ENCODE data around the gene SLC38A10.

Gene SLC38A10

DNA sequence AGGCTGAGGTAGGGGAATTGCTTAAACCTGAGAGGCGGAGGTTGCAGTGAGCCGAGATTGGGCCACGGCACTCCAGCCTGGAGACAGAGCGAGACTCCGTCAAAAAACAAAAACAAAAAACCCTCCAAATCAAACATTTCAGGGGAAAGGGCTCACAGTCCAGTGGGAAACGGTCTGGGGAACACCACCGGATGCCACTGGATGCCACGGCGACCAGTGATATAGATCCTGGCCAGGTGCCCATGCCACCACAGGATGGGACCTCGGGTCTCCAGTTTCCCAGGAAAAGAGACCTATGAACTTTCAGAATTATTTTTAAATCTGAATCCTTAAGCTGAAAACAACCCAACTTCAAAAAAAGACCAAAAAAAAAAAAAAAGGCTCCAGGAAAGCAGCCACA, 84.6 kb downstream of the SLC38A10 start:
- Histone ChIP-seq H4K8ac (ENCODE audit: low read depth, low read length) (no peak overlapping the region), H3K23ac (ENCODE audit: low read length) (no peak overlapping the region), H3K36me3 (ENCODE audit: control insufficient read depth in 1 of 2, insufficient read depth in 2 of 2, low read length in 2 of 2) (peaks cover 5 to 12% of the 10 kb centered on the region in 2 experiments), H3K4me1 (ENCODE audit: control insufficient read depth in 1 of 2, insufficient read depth in 2 of 2, low read length in 2 of 2) (no peaks in the 10 kb centered on the region), H3K27me3 (ENCODE audit: insufficient read depth, low read length) (no peaks in the 10 kb centered on the region), H3K9me3 (ENCODE audit: insufficient read depth, low read depth, low read length) (peaks cover 4% of the 10 kb centered on the region), H3K79me1 (ENCODE audit: low read length) (no peaks in the 10 kb centered on the region), H3K9ac (ENCODE audit: low read length) (no peak overlapping the region), H3K4me3 (ENCODE audit: low read depth, low read length) (no peak overlapping the region), H4K12ac (ENCODE audit: low read depth, low read length) (no peak overlapping the region), H3K27ac (ENCODE audit: low read depth, low read length) (no peak overlapping the region), H4K91ac (ENCODE audit: low read depth, low read length) (no peak overlapping the region), H2BK12ac (ENCODE audit: low read length) (no peak overlapping the region), H3K14ac (ENCODE audit: low read length) (no peak overlapping the region), H2AFZ (ENCODE audit: insufficient read depth, low read length, poor library complexity) (no peak overlapping the region), H2AK5ac (ENCODE audit: low read length) (no peak overlapping the region), H3K79me2 (ENCODE audit: control insufficient read depth, insufficient read depth, low read length, poor library complexity) (no peaks in the 10 kb centered on the region), H3K4me2 (ENCODE audit: low read length) (no peak overlapping the region), H3K4ac (ENCODE audit: low read depth, low read length) (no peak overlapping the region), H2BK120ac (ENCODE audit: insufficient read depth, low read length, poor library complexity) (no peak overlapping the region), H2BK5ac (ENCODE audit: low read depth, low read length, poor library complexity) (no peak overlapping the region), H3K18ac (ENCODE audit: low read length) (no peak overlapping the region)
- WGBS (ENCODE audit: extremely low coverage, insufficient coverage, insufficient read length) = no CpG with 5 or more reads among the region's 10 CpGs
- no peak for DNase-seq

DNA sequence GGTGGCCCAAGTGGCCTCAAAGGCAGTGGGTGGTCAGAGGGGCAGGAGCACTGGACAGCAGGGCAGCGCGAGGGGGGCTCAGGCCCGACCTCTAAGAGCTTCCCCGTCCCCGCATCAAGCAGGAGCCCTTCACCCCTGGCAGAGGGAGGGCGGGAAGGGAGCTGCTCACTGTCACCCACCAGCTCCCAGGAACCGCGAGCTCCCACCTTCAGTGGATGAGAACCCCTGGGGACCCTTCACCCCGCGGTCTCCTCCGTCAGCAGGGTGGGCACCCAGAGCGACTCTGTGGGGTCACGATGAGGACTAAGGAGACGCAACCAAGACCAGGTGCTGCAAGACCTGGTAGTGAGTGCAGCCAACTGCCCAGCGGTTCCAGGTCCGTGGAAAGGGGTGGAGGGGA, 86.0 kb downstream of the SLC38A10 start:
- Histone ChIP-seq H2BK120ac (ENCODE audit: insufficient read depth, low read length, poor library complexity) (no peak overlapping the region), H3K9me3 (ENCODE audit: insufficient read depth, low read depth, low read length) (peaks cover 4% of the 10 kb centered on the region), H2BK5ac (ENCODE audit: low read depth, low read length, poor library complexity) (no peak overlapping the region), H4K8ac (ENCODE audit: low read depth, low read length) (no peak overlapping the region), H3K27me3 (ENCODE audit: insufficient read depth, low read length) (no peaks in the 10 kb centered on the region), H2BK12ac (ENCODE audit: low read length) (no peak overlapping the region), H4K12ac (ENCODE audit: low read depth, low read length) (no peak overlapping the region), H3K14ac (ENCODE audit: low read length) (no peak overlapping the region), H2AK5ac (ENCODE audit: low read length) (no peak overlapping the region), H3K9ac (ENCODE audit: low read length) (no peak overlapping the region), H4K91ac (ENCODE audit: low read depth, low read length) (no peak overlapping the region), H3K79me2 (ENCODE audit: control insufficient read depth, insufficient read depth, low read length, poor library complexity) (no peaks in the 10 kb centered on the region), H3K4me1 (ENCODE audit: control insufficient read depth in 1 of 2, insufficient read depth in 2 of 2, low read length in 2 of 2) (no peaks in the 10 kb centered on the region), H3K79me1 (ENCODE audit: low read length) (no peaks in the 10 kb centered on the region), H3K18ac (ENCODE audit: low read length) (no peak overlapping the region), H3K27ac (ENCODE audit: low read depth, low read length) (no peak overlapping the region), H3K36me3 (ENCODE audit: control insufficient read depth in 1 of 2, insufficient read depth in 2 of 2, low read length in 2 of 2) (peaks cover 5 to 12% of the 10 kb centered on the region in 2 experiments), H2AFZ (ENCODE audit: insufficient read depth, low read length, poor library complexity) (no peak overlapping the region), H3K4me3 (ENCODE audit: low read depth, low read length) (no peak overlapping the region), H3K4me2 (ENCODE audit: low read length) (no peak overlapping the region), H3K23ac (ENCODE audit: low read length) (no peak overlapping the region), H3K4ac (ENCODE audit: low read depth, low read length) (no peak overlapping the region)
- WGBS (ENCODE audit: extremely low coverage, insufficient coverage, insufficient read length) = no CpG with 5 or more reads among the region's 16 CpGs
- no peak for DNase-seq

DNA sequence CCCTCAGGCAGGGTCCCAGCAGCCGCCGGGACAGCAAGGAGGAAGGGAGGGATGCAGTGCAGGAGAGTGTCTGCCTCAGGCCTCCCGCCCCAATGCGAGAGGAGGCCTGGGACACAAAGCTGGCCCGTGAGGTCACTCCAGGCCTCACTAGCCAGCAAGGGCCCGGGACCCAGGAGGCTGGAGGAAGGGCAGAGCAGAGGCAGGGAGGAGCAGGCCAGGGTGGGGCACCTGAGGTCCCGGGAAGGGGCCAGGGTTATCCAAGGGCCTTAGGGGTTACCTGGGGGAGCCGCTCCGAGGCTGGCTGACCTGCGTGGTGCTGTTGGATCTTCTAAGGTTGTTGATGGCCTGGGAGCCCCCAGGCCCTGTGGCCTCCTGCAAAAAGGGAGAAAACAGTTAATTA, 86.5 kb downstream of the SLC38A10 start:
- Histone ChIP-seq H4K12ac (ENCODE audit: low read depth, low read length) (no peak overlapping the region), H3K36me3 (ENCODE audit: control insufficient read depth in 1 of 2, insufficient read depth in 2 of 2, low read length in 2 of 2) (peaks cover 5 to 12% of the 10 kb centered on the region in 2 experiments), H3K9ac (ENCODE audit: low read length) (no peak overlapping the region), H3K27ac (ENCODE audit: low read depth, low read length) (no peak overlapping the region), H3K27me3 (ENCODE audit: insufficient read depth, low read length) (no peaks in the 10 kb centered on the region), H3K4me1 (ENCODE audit: control insufficient read depth in 1 of 2, insufficient read depth in 2 of 2, low read length in 2 of 2) (no peaks in the 10 kb centered on the region), H2BK120ac (ENCODE audit: insufficient read depth, low read length, poor library complexity) (no peak overlapping the region), H4K91ac (ENCODE audit: low read depth, low read length) (no peak overlapping the region), H3K4me3 (ENCODE audit: low read depth, low read length) (no peak overlapping the region), H3K18ac (ENCODE audit: low read length) (no peak overlapping the region), H3K9me3 (ENCODE audit: insufficient read depth, low read depth, low read length) (peaks cover 4% of the 10 kb centered on the region), H2BK12ac (ENCODE audit: low read length) (no peak overlapping the region), H2AK5ac (ENCODE audit: low read length) (no peak overlapping the region), H3K79me2 (ENCODE audit: control insufficient read depth, insufficient read depth, low read length, poor library complexity) (no peaks in the 10 kb centered on the region), H2BK5ac (ENCODE audit: low read depth, low read length, poor library complexity) (no peak overlapping the region), H3K23ac (ENCODE audit: low read length) (no peak overlapping the region), H3K14ac (ENCODE audit: low read length) (no peak overlapping the region), H3K4me2 (ENCODE audit: low read length) (no peak overlapping the region), H3K4ac (ENCODE audit: low read depth, low read length) (no peak overlapping the region), H2AFZ (ENCODE audit: insufficient read depth, low read length, poor library complexity) (no peak overlapping the region), H3K79me1 (ENCODE audit: low read length) (no peaks in the 10 kb centered on the region), H4K8ac (ENCODE audit: low read depth, low read length) (no peak overlapping the region)
- WGBS (ENCODE audit: extremely low coverage, insufficient coverage, insufficient read length) = no CpG with 5 or more reads among the region's 10 CpGs
- no peak for DNase-seq

DNA sequence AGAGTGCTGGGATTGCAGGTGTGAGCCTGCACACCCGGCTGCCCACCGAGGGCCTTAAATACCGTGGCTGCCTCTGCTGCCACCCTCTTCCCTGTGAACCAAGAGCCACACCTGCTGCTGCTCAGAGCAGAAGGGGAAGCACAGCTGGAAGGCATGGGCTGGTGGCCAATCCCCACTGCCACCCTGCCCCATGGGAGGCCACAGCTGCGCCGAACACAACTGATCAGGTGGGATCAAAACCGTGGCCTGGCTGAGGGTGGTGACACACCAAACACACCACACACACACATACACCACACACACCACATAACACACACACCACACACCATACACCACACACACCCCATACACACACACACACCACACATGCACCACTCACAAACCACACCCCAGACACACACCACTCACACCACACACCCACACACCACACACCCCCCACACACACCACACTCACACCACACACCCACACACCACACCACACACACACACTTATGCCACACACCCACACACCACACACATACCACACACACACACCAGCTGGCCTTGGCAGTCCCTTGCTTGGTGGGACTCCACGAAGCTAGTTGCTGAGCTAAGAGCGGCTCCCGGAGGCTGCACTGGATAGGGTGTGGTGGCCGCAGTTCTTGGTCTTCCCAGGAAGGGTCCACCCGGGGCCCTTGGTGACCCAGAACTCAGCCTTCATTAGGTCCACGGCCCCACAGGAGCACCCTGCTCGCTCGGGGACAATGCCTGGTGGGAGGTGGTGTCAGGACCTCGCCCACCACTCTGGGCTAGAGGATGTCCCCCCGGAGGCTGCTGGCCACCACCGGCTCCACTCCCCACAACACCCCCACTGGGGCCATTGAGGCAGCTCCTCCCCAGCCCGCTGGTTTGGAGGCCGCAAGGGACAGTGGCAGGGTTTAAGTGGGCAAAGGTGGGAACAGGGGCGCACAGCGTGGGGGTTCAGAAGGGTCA, 87.2 kb downstream of the SLC38A10 start:
- DNase-seq = no peak
- Histone ChIP-seq H4K8ac (ENCODE audit: low read depth, low read length) (no peak overlapping the region), H3K4me3 (ENCODE audit: low read depth, low read length) (peak overlapping the region; percentile 29), H2BK5ac (ENCODE audit: low read depth, low read length, poor library complexity) (no peak overlapping the region), H4K91ac (ENCODE audit: low read depth, low read length) (no peak overlapping the region), H3K79me1 (ENCODE audit: low read length) (no peaks in the 10 kb centered on the region), H3K27ac (ENCODE audit: low read depth, low read length) (no peak overlapping the region), H3K36me3 (ENCODE audit: control insufficient read depth in 1 of 2, insufficient read depth in 2 of 2, low read length in 2 of 2) (peaks cover 8 to 16% of the 10 kb centered on the region in 2 experiments), H3K14ac (ENCODE audit: low read length) (no peak overlapping the region), H3K79me2 (ENCODE audit: control insufficient read depth, insufficient read depth, low read length, poor library complexity) (no peaks in the 10 kb centered on the region), H2BK120ac (ENCODE audit: insufficient read depth, low read length, poor library complexity) (no peak overlapping the region), H3K4me2 (ENCODE audit: low read length) (no peak overlapping the region), H3K9ac (ENCODE audit: low read length) (no peak overlapping the region), H2BK12ac (ENCODE audit: low read length) (no peak overlapping the region), H3K18ac (ENCODE audit: low read length) (no peak overlapping the region), H2AFZ (ENCODE audit: insufficient read depth, low read length, poor library complexity) (no peak overlapping the region), H3K27me3 (ENCODE audit: insufficient read depth, low read length) (no peaks in the 10 kb centered on the region), H3K4ac (ENCODE audit: low read depth, low read length) (no peak overlapping the region), H3K23ac (ENCODE audit: low read length) (no peak overlapping the region), H4K12ac (ENCODE audit: low read depth, low read length) (no peak overlapping the region), H3K4me1 (ENCODE audit: control insufficient read depth in 1 of 2, insufficient read depth in 2 of 2, low read length in 2 of 2) (no peaks in the 10 kb centered on the region), H3K9me3 (ENCODE audit: insufficient read depth, low read depth, low read length) (peaks cover 4% of the 10 kb centered on the region), H2AK5ac (ENCODE audit: low read length) (no peak overlapping the region)
- no CpG with 5 or more reads among the region's 21 CpGs for whole genome bisulfite sequencing (ENCODE audit: extremely low coverage, insufficient coverage, insufficient read length)
